CD14-positive monocyte (primary cell): Measurements from ENCODE around the gene DELE1. TPM values are rescaled to one million over a fixed set of nuclear protein-coding genes. Genes with fewer than 3 reads are reported as not detected.

ENCODE experiments used
- DNase-seq, 3 donors: peaks; one replicate each; pipeline ENCODE4 v3.0.0-alpha.2; 2011 to 2022
- H2AFZ ChIP-seq: 2 replicates; pipeline ENCODE4 v1.6.0; 2012; ENCODE audit warnings: mild to moderate bottlenecking, low read depth, low read length, inconsistent platforms; ENCODE audit not compliant: insufficient read depth, poor library complexity, severe bottlenecking
- H3K27ac ChIP-seq, 2 donors: 1 replicate in 1 of 2; 2 replicates in 1 of 2; pipeline ENCODE4 v1.5.1; 2012 to 2013; ENCODE audit warnings: low read length in 2 of 2, control low read depth in 1 of 2, inconsistent platforms in 1 of 2, low read depth in 1 of 2, mild to moderate bottlenecking in 1 of 2
- H3K27me3 ChIP-seq, 2 donors: one replicate each; pipeline versions ENCODE4 v1.6.0 to v1.6.1; 2011 to 2013; ENCODE audit warnings: low read length in 2 of 2; ENCODE audit not compliant: control insufficient read depth in 2 of 2, insufficient read depth in 2 of 2
- H3K36me3 ChIP-seq, 2 donors: replicated peaks in 1 of 2; 1 replicate in 1 of 2; 2 replicates in 1 of 2; pipeline versions ENCODE4 v1.5.1 to v1.6.1; 2012 to 2013; ENCODE audit warnings: low read length in 2 of 2, control low read depth in 1 of 2, inconsistent platforms in 1 of 2, mild to moderate bottlenecking in 1 of 2; ENCODE audit not compliant: insufficient read depth in 2 of 2, control insufficient read depth in 1 of 2
- H3K4me1 ChIP-seq, 2 donors: 1 replicate in 1 of 2; 2 replicates in 1 of 2; pipeline versions ENCODE4 v1.5.1 to v1.6.1; 2012 to 2013; ENCODE audit warnings: low read length in 2 of 2, control low read depth in 1 of 2, inconsistent platforms in 1 of 2, mild to moderate bottlenecking in 1 of 2, moderate library complexity in 1 of 2; ENCODE audit not compliant: insufficient read depth in 2 of 2, control insufficient read depth in 1 of 2
- H3K4me2 ChIP-seq: replicated peaks from 2 replicates; pipeline ENCODE3; 2012; ENCODE audit warnings: low read length, moderate library complexity, mild to moderate bottlenecking; ENCODE audit not compliant: poor library complexity, severe bottlenecking; ENCODE audit errors: extremely low read depth
- H3K4me3 ChIP-seq, 3 experiments: fragments of 200-600 bp in 1 of 3; sonication (generic) in 1 of 3; replicated peaks in 1 of 3; 1 replicate in 2 of 3; 2 replicates in 1 of 3; pipeline ENCODE4 v1.5.1; 2011 to 2013; ENCODE audit warnings: low read length in 3 of 3, mild to moderate bottlenecking in 3 of 3, control low read depth in 2 of 3, low read depth in 2 of 3, inconsistent platforms in 1 of 3, moderate library complexity in 1 of 3
- H3K79me2 ChIP-seq: 2 replicates; pipeline ENCODE4 v1.6.0; 2012; ENCODE audit warnings: mild to moderate bottlenecking, control low read depth, inconsistent platforms, low read length, moderate library complexity; ENCODE audit not compliant: insufficient read depth
- H3K9ac ChIP-seq: 2 replicates; pipeline ENCODE4 v1.6.0; 2017; ENCODE audit warnings: low read length, mild to moderate bottlenecking; ENCODE audit not compliant: insufficient read depth, poor library complexity, severe bottlenecking
- H3K9me3 ChIP-seq, 2 donors: replicated peaks in 1 of 2; 1 replicate in 1 of 2; 2 replicates in 1 of 2; pipeline versions ENCODE4 v1.5.1 to v1.6.1; 2012 to 2013; ENCODE audit warnings: low read length in 2 of 2, control low read depth in 1 of 2; ENCODE audit not compliant: control insufficient read depth in 1 of 2, insufficient read depth in 1 of 2
- H4K20me1 ChIP-seq: 2 replicates; pipeline ENCODE4 v1.6.0; 2012; ENCODE audit warnings: mild to moderate bottlenecking, low read length, control low read depth, moderate library complexity; ENCODE audit not compliant: insufficient read depth
- H3K27ac Mint-ChIP-seq, 7 donors: one replicate each; pipeline ENCODE4 v1.8.0; 2020; ENCODE audit warnings: mild to moderate bottlenecking in 7 of 7, mixed read lengths in 7 of 7, moderate library complexity in 6 of 7, inconsistent platforms in 2 of 7
- H3K27me3 Mint-ChIP-seq, 3 donors: one replicate each; pipeline ENCODE4 v1.8.0; 2021 to 2022; ENCODE audit warnings: low read depth in 3 of 3, mild to moderate bottlenecking in 3 of 3, mixed read lengths in 3 of 3, moderate library complexity in 3 of 3, inconsistent platforms in 1 of 3
- H3K36me3 Mint-ChIP-seq, 2 donors: one replicate each; pipeline ENCODE4 v1.8.0; 2020; ENCODE audit warnings: mixed read lengths in 2 of 2, inconsistent platforms in 1 of 2, mild to moderate bottlenecking in 1 of 2
- H3K4me1 Mint-ChIP-seq: one replicate; pipeline ENCODE4 v1.8.0; 2020; ENCODE audit warnings: mild to moderate bottlenecking, mixed read lengths
- H3K4me3 Mint-ChIP-seq, 2 donors: one replicate each; pipeline ENCODE4 v1.8.0; 2020; ENCODE audit warnings: mild to moderate bottlenecking in 2 of 2, mixed read lengths in 2 of 2, moderate library complexity in 1 of 2
- H3K9me3 Mint-ChIP-seq, 7 donors: one replicate each; pipeline ENCODE4 v1.8.0; 2020 to 2022; ENCODE audit warnings: mixed read lengths in 7 of 7, mild to moderate bottlenecking in 6 of 7, moderate library complexity in 6 of 7, inconsistent platforms in 2 of 7
- WGBS: methylation state at CpG from one replicate; pipeline ENCODE4 v1.1.5; 2013; ENCODE audit warnings: missing lambda C conversion rate; ENCODE audit not compliant: insufficient coverage; 5-methylcytosine and 5-hydroxymethylcytosine counted together
- intact Hi-C, 2 donors: fragments of 100-400 bp; cut with micrococcal nuclease; formaldehyde crosslinking; loops; one replicate each; pipeline versions ENCODE4 v1.15.0 to v1.15.1; 2023
- polyA plus RNA-seq, 3 donors: library from polyadenylated mRNA; depleted of rRNA in 1 of 3; unstranded in 2 of 3; stranded (reverse) in 1 of 3; fragments of 300-500 nt in 2 of 3; fragments of >200 nt in 1 of 3; fragmentation: Illumina TruSeq in 2 of 3; gene quantifications; 1 replicate in 2 of 3; 2 replicates in 1 of 3; pipeline ENCODE4 v1.2.3, GENCODE V29; 2012 to 2021
- TF ChIP-seq, protein P1 (sequence below): fragments of 200-600 bp; IDR thresholded peaks from one replicate; pipeline ENCODE4 v1.8.0; 2022; ENCODE audit warnings: antibody characterized with exemption, mild to moderate bottlenecking

DELE1 gene
- polyA plus RNA-seq, 3 donors, result 47.3 to 140 (median 49.6) TPM

DNA sequence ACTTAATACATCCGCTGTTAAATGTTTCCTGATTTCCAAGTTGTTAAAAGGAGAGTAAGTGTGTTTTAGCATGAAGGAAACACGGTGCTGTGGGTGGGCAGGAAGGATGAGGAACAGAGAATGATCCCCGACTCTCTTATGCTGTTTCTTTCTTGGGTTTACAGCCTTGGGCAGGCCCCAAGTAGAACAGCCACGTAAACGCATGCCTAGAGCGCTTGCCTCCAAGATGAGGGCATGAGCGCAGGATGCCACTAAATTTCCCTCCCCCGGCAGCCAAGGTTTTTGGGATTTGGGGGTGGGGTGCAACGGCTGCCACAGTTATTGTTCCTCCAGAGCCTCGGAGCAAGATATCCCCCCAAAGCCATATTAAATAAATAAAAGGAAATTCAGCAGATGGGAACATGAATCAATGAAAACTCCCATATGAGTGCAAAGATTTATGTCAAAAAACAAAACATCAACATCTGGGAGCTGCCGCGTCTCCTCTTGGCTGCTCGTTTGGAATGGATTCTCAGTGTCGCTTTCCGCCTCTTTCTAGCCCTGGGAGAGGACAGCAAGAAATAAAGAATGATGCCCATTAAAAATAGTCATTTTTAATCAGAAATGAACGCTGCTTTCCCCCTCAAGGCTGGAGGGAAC, 10.0 kb upstream of the DELE1 start:
- Mint-ChIP-seq H3K9me3 (peaks cover 0 to 4% (median 0%) of the 10 kb centered on the region in 7 donors), H3K36me3 (peaks cover 3% of the 10 kb centered on the region in 2 donors), H3K4me3 (peak overlapping the region; percentile 63 to 83), H3K27ac (peak overlapping the region in 1 of 7 donors; percentile 46), H3K4me1 (peaks cover 23% of the 10 kb centered on the region), H3K27me3 (peaks cover 15 to 30% (median 20%) of the 10 kb centered on the region in 3 donors)
- no peak overlapping the region for H3K27ac ChIP-seq
- peak overlapping the region; percentile 47 for H3K9ac ChIP-seq
- peak overlapping the region; percentile 79 for H2AFZ ChIP-seq
- DNase-seq, result no peak
- WGBS, result 0% methylated on average over 7 of the region's 16 CpGs
- peaks cover 17 to 19% of the 10 kb centered on the region in 2 donors for H3K4me1 ChIP-seq
- H4K20me1 ChIP-seq, result no peaks in the 10 kb centered on the region
- peaks cover 9 to 17% of the 10 kb centered on the region in 2 donors for H3K27me3 ChIP-seq
- peak overlapping the region; percentile 76 for H3K4me2 ChIP-seq
- H3K79me2 ChIP-seq, result no peaks in the 10 kb centered on the region
- intact Hi-C loops, result no loop called here
- H3K4me3 ChIP-seq, result peak overlapping the region; percentile 24 to 67 (median 34)
- no peaks in the 10 kb centered on the region for H3K9me3 ChIP-seq
- TF ChIP-seq, protein P1, sequence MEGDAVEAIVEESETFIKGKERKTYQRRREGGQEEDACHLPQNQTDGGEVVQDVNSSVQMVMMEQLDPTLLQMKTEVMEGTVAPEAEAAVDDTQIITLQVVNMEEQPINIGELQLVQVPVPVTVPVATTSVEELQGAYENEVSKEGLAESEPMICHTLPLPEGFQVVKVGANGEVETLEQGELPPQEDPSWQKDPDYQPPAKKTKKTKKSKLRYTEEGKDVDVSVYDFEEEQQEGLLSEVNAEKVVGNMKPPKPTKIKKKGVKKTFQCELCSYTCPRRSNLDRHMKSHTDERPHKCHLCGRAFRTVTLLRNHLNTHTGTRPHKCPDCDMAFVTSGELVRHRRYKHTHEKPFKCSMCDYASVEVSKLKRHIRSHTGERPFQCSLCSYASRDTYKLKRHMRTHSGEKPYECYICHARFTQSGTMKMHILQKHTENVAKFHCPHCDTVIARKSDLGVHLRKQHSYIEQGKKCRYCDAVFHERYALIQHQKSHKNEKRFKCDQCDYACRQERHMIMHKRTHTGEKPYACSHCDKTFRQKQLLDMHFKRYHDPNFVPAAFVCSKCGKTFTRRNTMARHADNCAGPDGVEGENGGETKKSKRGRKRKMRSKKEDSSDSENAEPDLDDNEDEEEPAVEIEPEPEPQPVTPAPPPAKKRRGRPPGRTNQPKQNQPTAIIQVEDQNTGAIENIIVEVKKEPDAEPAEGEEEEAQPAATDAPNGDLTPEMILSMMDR, result no peak
- H3K36me3 ChIP-seq, result no peaks in the 10 kb centered on the region

- H2AFZ ChIP-seq, result peak overlapping the region; percentile 79
- no peak overlapping the region for H3K27ac ChIP-seq
Observed at GRCh38 chr5:141914199-141914743, 9.4 kb upstream of the DELE1 start.

More at GRCh38 chr5:141914199-141914743, 9.4 kb upstream of the DELE1 start:
- peaks cover 15 to 29% (median 19%) of the 10 kb centered on the region in 3 donors for H3K27me3 Mint-ChIP-seq
- peaks cover 23% of the 10 kb centered on the region for H3K4me1 Mint-ChIP-seq
- H3K4me3 Mint-ChIP-seq, result peak overlapping the region; percentile 63 to 83
- peaks cover 3% of the 10 kb centered on the region in 2 donors for H3K36me3 Mint-ChIP-seq
- TF ChIP-seq, protein P1, result no peak
- H3K9me3 Mint-ChIP-seq, result peaks cover 0 to 3% (median 0%) of the 10 kb centered on the region in 7 donors
- Histone ChIP-seq H3K4me1 (peaks cover 17 to 19% of the 10 kb centered on the region in 2 donors), H3K4me2 (peak overlapping the region; percentile 76), H3K9ac (peak overlapping the region; percentile 47), H3K79me2 (no peaks in the 10 kb centered on the region), H3K36me3 (no peaks in the 10 kb centered on the region), H4K20me1 (no peaks in the 10 kb centered on the region), H3K4me3 (peak overlapping the region; percentile 24 to 67 (median 34)), H3K27me3 (peaks cover 9 to 17% of the 10 kb centered on the region in 2 donors), H3K9me3 (no peaks in the 10 kb centered on the region)
- intact Hi-C loops, result no loop called here
- peak; percentile 69 to 80 (median 69) for DNase-seq
- peak overlapping the region in 1 of 7 donors; percentile 18 for H3K27ac Mint-ChIP-seq
- WGBS, result under 1% methylated on average over 33 of the region's 40 CpGs
